ENCODE measurements around the gene GNAS-AS1.

GNAS-AS1 gene

GRCh38 chr20:58774667-58775263 lies 75.9 kb downstream of the GNAS-AS1 start:
- DNase-seq, result no peak

DNA sequence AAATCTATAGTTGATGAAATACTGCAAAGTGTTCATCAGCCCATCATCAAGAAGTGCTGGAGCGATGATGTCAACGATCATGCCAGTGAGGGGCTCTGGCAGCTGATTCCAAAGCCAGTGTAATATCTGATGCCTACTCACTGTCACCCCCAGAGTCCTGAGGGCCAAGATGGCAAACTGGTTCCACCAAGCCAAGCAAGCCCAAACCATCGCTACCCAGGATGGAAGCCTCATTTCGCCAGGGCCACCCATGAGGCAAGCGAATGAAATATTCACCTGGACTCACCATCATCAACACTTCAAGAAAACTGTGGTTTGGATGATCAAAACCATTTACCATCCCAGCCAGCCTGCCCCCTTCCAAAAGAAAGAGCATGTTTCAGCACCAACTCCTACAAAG lies 76.5 kb downstream of the GNAS-AS1 start:
- DNase-seq, result no peak

DNA sequence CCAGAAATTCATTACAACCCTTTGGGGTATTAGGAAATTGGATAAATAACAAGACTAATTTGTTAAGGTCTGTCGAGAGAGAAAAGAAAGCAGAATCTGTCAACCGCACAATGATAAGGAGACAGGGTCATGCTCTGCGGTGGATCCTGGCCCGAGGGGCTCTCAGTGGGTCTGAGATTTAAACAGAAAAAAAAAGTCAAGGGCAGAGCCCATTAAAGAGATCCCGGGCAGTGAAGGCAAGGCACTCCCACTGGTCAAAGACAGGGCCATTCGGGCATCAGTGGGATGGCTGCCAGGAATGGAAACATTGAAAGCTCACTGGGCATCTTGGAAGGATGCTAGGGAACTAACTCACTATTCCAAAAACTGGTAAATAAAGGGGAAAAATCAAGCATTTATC lies 77.9 kb downstream of the GNAS-AS1 start:
- DNase-seq, result no peak

All from stimulated activated CD4-positive, alpha-beta T cell treated with anti-CD3 and anti-CD28 coated beads, Interleukin-12 subunit alpha, Interleukin-12 subunit beta, amount 100 ng/mL, for 4 hours (primary cell).